Endothelial cell of umbilical vein (primary cell): ENCODE results near the gene RHEX. TPM values are rescaled to one million over a fixed set of nuclear protein-coding genes. Genes with fewer than 3 reads are reported as not detected.
A peak's percentile ranks its signal among the peaks of the same experiment; 100 is the strongest.

Experiments used
- BruUV-seq: library from RNA; stranded (reverse); fragments of 400-500 nt; replicated peaks from 2 replicates; lab custom pipeline; 2021; lab: Mats Ljungman, UMichigan
- CTCF ChIA-PET: fragments of 300-600, 350-600 bp; sonication (Branson Sonifier 250); formaldehyde crosslinking; loops from one replicate; lab custom pipeline; 2021; ENCODE audit warnings: antibody characterized with exemption, inconsistent platforms; lab: Charles Lee
- POLR2A ChIA-PET: fragments of 300-600, 350-600 bp; sonication (Branson Sonifier 250); formaldehyde crosslinking; loops from one replicate; lab custom pipeline; 2021; ENCODE audit warnings: antibody characterized with exemption, inconsistent platforms; lab: Charles Lee
- DNase-seq: peaks from one replicate; pipeline ENCODE4 v3.0.0-alpha.2; 2011; ENCODE audit warnings: low read depth, low spot score
- FAIRE-seq: peaks from 2 replicates; lab custom pipeline; 2011; peaks lifted over from hg19 to GRCh38; lab: Jason Lieb, UNC
- H2AFZ ChIP-seq: 2 replicates; pipeline ENCODE4 v1.6.0; 2012; ENCODE audit warnings: low read depth, low read length, control low read depth, inconsistent platforms
- H3K27ac ChIP-seq: 2 replicates; pipeline ENCODE4 v1.5.1; 2011; ENCODE audit warnings: low read depth, mild to moderate bottlenecking, control low read depth, low read length, moderate library complexity; ENCODE audit not compliant: insufficient read depth
- H3K27me3 ChIP-seq, 2 experiments: 2 replicates each; pipeline versions ENCODE4 v1.6.0 to v1.6.1; 2011; ENCODE audit warnings: low read length in 2 of 2, mixed read lengths in 1 of 2; ENCODE audit not compliant: control insufficient read depth in 2 of 2, insufficient read depth in 2 of 2
- H3K36me3 ChIP-seq, 2 experiments: 2 replicates in 1 of 2; 3 replicates in 1 of 2; pipeline ENCODE4 v1.5.1; 2011; ENCODE audit warnings: low read length in 2 of 2, mild to moderate bottlenecking in 1 of 2, moderate library complexity in 1 of 2; ENCODE audit not compliant: control insufficient read depth in 2 of 2, insufficient read depth in 2 of 2; ENCODE audit errors: extremely low read depth in 1 of 2
- H3K4me1 ChIP-seq: 3 replicates; pipeline ENCODE4 v1.5.1; 2011; ENCODE audit warnings: mild to moderate bottlenecking, low read length; ENCODE audit not compliant: control insufficient read depth, insufficient read depth; ENCODE audit errors: extremely low read depth
- H3K4me2 ChIP-seq: 2 replicates; pipeline ENCODE4 v1.6.1; 2011; ENCODE audit warnings: low read length, control low read depth, mixed read lengths; ENCODE audit not compliant: insufficient read depth
- H3K4me3 ChIP-seq, 3 experiments: fragments of 200-600 bp in 1 of 3; sonication (generic), shearing (Covaris generic) in 1 of 3; replicated peaks in 1 of 3; 2 replicates each; pipeline ENCODE4 v1.5.1; 2011 to 2016; ENCODE audit warnings: control low read depth in 3 of 3, low read length in 3 of 3, mild to moderate bottlenecking in 2 of 3, inconsistent platforms in 1 of 3, low read depth in 1 of 3, moderate library complexity in 1 of 3; ENCODE audit not compliant: insufficient read depth in 1 of 3
- H3K79me2 ChIP-seq: 2 replicates; pipeline ENCODE4 v1.6.0; 2012; ENCODE audit warnings: low read length, inconsistent platforms; ENCODE audit not compliant: control insufficient read depth, insufficient read depth
- H3K9ac ChIP-seq: replicated peaks from 2 replicates; pipeline ENCODE3; 2011; ENCODE audit warnings: low read length, control low read depth; ENCODE audit not compliant: insufficient read depth; ENCODE audit errors: extremely low read depth
- H3K9me1 ChIP-seq: replicated peaks from 3 replicates; pipeline ENCODE4 v1.6.0; 2011; ENCODE audit warnings: mild to moderate bottlenecking, low read length; ENCODE audit not compliant: control insufficient read depth, insufficient read depth; ENCODE audit errors: extremely low read depth
- H3K9me3 ChIP-seq: replicated peaks from 2 replicates; pipeline ENCODE4 v1.5.1; 2012; ENCODE audit warnings: low read length, inconsistent platforms; ENCODE audit not compliant: control insufficient read depth, insufficient read depth
- H4K20me1 ChIP-seq: replicated peaks from 2 replicates; pipeline ENCODE3; 2011; ENCODE audit warnings: mild to moderate bottlenecking, low read length; ENCODE audit not compliant: control insufficient read depth, insufficient read depth; ENCODE audit errors: extremely low read depth
- CTCF ChIP-seq, 2 donors: IDR thresholded peaks; 1 replicate in 1 of 2; 2 replicates in 1 of 2; pipeline ENCODE4 v1.5.1; 2011; ENCODE audit warnings: low read length in 2 of 2, mild to moderate bottlenecking in 2 of 2, moderate library complexity in 2 of 2, control low read depth in 1 of 2, inconsistent platforms in 1 of 2, low read depth in 1 of 2; ENCODE audit not compliant: insufficient read depth in 1 of 2; ENCODE audit errors: extremely low read depth in 1 of 2
- EZH2 ChIP-seq: IDR thresholded peaks from 2 replicates; pipeline ENCODE4 v1.6.1; 2012; ENCODE audit warnings: borderline replicate concordance, low read depth, mild to moderate bottlenecking, moderate library complexity, low read length, inconsistent platforms; ENCODE audit not compliant: severe bottlenecking
- FOS ChIP-seq: IDR thresholded peaks from 2 replicates; pipeline ENCODE4 v1.6.1; 2011; ENCODE audit warnings: mild to moderate bottlenecking, low read length, moderate library complexity, borderline replicate concordance; ENCODE audit not compliant: insufficient read depth
- GATA2 ChIP-seq: IDR thresholded peaks from 2 replicates; pipeline ENCODE4 v1.7.0; 2011; ENCODE audit warnings: low read depth, mild to moderate bottlenecking, moderate library complexity, mixed read lengths, low read length; ENCODE audit not compliant: insufficient read length, insufficient read depth
- JUN ChIP-seq: IDR thresholded peaks from 2 replicates; pipeline ENCODE4 v1.6.1; 2011; ENCODE audit warnings: borderline replicate concordance, low read depth; ENCODE audit not compliant: insufficient read length, insufficient read depth
- MAX ChIP-seq: IDR thresholded peaks from 2 replicates; pipeline ENCODE4 v1.6.1; 2011; ENCODE audit not compliant: insufficient read depth, insufficient read length
- MYC ChIP-seq: IDR thresholded peaks from one replicate; pipeline ENCODE4 v1.6.1; 2011; ENCODE audit warnings: mild to moderate bottlenecking, low read depth, low read length
- POLR2A ChIP-seq: IDR thresholded peaks from 2 replicates; pipeline ENCODE4 v1.6.1; 2012; ENCODE audit warnings: low read depth, mild to moderate bottlenecking, control low read depth, low read length
- POLR2AphosphoS5 ChIP-seq: IDR thresholded peaks from 2 replicates; pipeline ENCODE4 v1.6.1; 2012; ENCODE audit warnings: low read depth, mild to moderate bottlenecking, control low read depth, low read length, moderate library complexity; ENCODE audit not compliant: insufficient read depth
- dilution Hi-C: fragments of 300-500 bp; cut with MboI; formaldehyde crosslinking; loops from one replicate; pipeline ENCODE4 v1.15.0; 2019; ENCODE audit warnings: low sequenced_read_pairs; ENCODE audit not compliant: extremely low pct_ligation_motif_present
- intact Hi-C: fragments of 100-400 bp; cut with micrococcal nuclease; formaldehyde crosslinking; loops from one replicate; pipeline ENCODE4 v1.10.0; 2022
- polyA plus RNA-seq, 4 experiments: library from polyadenylated mRNA; depleted of rRNA in 3 of 4; stranded (reverse) in 3 of 4; unstranded in 1 of 4; fragments of >200 nt; gene quantifications; 2 replicates each; pipeline versions ENCODE4 v1.2.1 to v1.2.3, GENCODE V29; 2011 to 2012; ENCODE audit warnings: missing spikeins in 1 of 4
- total RNA-seq: library from RNA; stranded (reverse); gene quantifications from 2 replicates; pipeline ENCODE4 v1.2.3, GENCODE V29; 2021

The RHEX gene
- total and polyA plus RNA-seq, 2 donors (not counting 3 experiments of a cell fraction or from before 2014, with no cell fraction given), result not detected

GRCh38 chr1:206106328-206107167 is 53.6 kb downstream of the RHEX start:
- CTCF ChIA-PET, result interaction anchor here (0.6 to 6.9 kb wide), 42 partner anchors 9 to 449 kb away, joined by 3 to 319 read pairs (median 5); partner anchors contain the start of genes CTSE and RAB7B
- Histone ChIP-seq H3K9ac (no peak overlapping the region), H3K4me2 (no peak overlapping the region), H3K79me2 (no peaks in the 10 kb centered on the region), H3K9me3 (no peaks in the 10 kb centered on the region), H3K27ac (no peak overlapping the region), H4K20me1 (no peaks in the 10 kb centered on the region), H2AFZ (peak overlapping the region; percentile 7), H3K27me3 (no peaks in the 10 kb centered on the region), H3K36me3 (no peaks in the 10 kb centered on the region), H3K9me1 (no peaks in the 10 kb centered on the region), H3K4me3 (no peak overlapping the region), H3K4me1 (peaks cover 5% of the 10 kb centered on the region)
- intact Hi-C loops, result loop anchor here (1.0 to 5.0 kb wide), 4 partner anchors 76 to 314 kb away; no protein-coding TSS in a partner anchor
- BruUV-seq, result no TSS peak
- dilution Hi-C loops, result loop anchor here (25.0 kb wide), 1 partner anchor 119 kb away; no protein-coding TSS in a partner anchor
- TF ChIP-seq JUN, result no peak
- peak; percentile 87 to 88 for TF ChIP-seq CTCF (IDR thresholded peaks at IDR 0.05; ENCODE audit: extremely low read depth in 1 of 2, insufficient read depth in 1 of 2, low read depth in 1 of 2, low read length in 2 of 2)
- peak; percentile 85 for DNase-seq
- FAIRE-seq, result peak; percentile 99
- POLR2A ChIA-PET, result no interaction called here

GRCh38 chr1:206107168-206107544 is 54.2 kb downstream of the RHEX start:
- DNase-seq, result no peak
- dilution Hi-C loops (loop anchor here (25.0 kb wide), 1 partner anchor 120 kb away; no protein-coding TSS in a partner anchor), intact Hi-C loops (loop anchor here (5.0 kb wide), 1 partner anchor 315 kb away; no protein-coding TSS in a partner anchor)
- POLR2A ChIA-PET, result no interaction called here
- no peak overlapping the region for H3K4me2 ChIP-seq
- H3K27me3 ChIP-seq, result no peaks in the 10 kb centered on the region
- H3K27ac ChIP-seq, result no peak overlapping the region
- H3K9me1 ChIP-seq, result no peaks in the 10 kb centered on the region
- H3K9me3 ChIP-seq, result no peaks in the 10 kb centered on the region
- no peaks in the 10 kb centered on the region for H3K36me3 ChIP-seq
- no peak overlapping the region for H3K4me3 ChIP-seq
- no peaks in the 10 kb centered on the region for H4K20me1 ChIP-seq
- no peak overlapping the region for H3K9ac ChIP-seq
- no peak for FAIRE-seq
- H2AFZ ChIP-seq, result no peak overlapping the region
- no peaks in the 10 kb centered on the region for H3K79me2 ChIP-seq
- TF ChIP-seq GATA2 (no peak), MAX (no peak), POLR2AphosphoS5 (no peak), FOS (no peak), EZH2 (no peak), CTCF (IDR thresholded peaks at IDR 0.05; ENCODE audit: extremely low read depth in 1 of 2, insufficient read depth in 1 of 2, low read depth in 1 of 2, low read length in 2 of 2) (no peak), MYC (no peak), JUN (no peak), POLR2A (no peak)
- CTCF ChIA-PET, result interaction anchor here (0.9 to 6.9 kb wide), 28 partner anchors 11 to 449 kb away, joined by 3 to 319 read pairs (median 6); partner anchors contain the start of genes CTSE and RAB7B
- BruUV-seq, result no TSS peak
- H3K4me1 ChIP-seq, result peaks cover 5% of the 10 kb centered on the region
